Iris pigment epithelial cell (primary cell): ENCODE data around the gene HAUS5.
"Not testable (repeated sequence)": the region's sequence is repeated elsewhere in the genome, so short reads cannot be mapped to it uniquely, and the experiment has no call there.

ENCODE experiments used
- DNase-seq: peaks from one replicate; pipeline ENCODE4 v3.0.0-alpha.2; 2011; ENCODE audit warnings: low read depth

The HAUS5 gene

GRCh38 chr19:35642798-35643254, 30.3 kb downstream of the HAUS5 start:
- no peak for DNase-seq

- DNase-seq, result peak; percentile 76
These were observed 31.0 kb downstream of the HAUS5 start for GRCh38 chr19:35643255-35644205.

GRCh38 chr19:35644206-35644986, 31.9 kb downstream of the HAUS5 start:
- DNase-seq, result peak; percentile 97

GRCh38 chr19:35644987-35645679, 32.6 kb downstream of the HAUS5 start:
- DNase-seq, result peak; percentile 43

GRCh38 chr19:35645680-35646511, 33.4 kb downstream of the HAUS5 start:
- no peak for DNase-seq

- DNase-seq, result peak; percentile 98
These were observed 35.8 kb downstream of the HAUS5 start, which contains the start of gene COX6B1 for GRCh38 chr19:35648017-35648961. Gene COX6B1, plus strand, starts transcription at chr19:35648323. Its CDS starts 2,921 bp downstream, at chr19:35651244.

GRCh38 chr19:35650581-35650980, 38.0 kb downstream of the HAUS5 start:
- DNase-seq, result no peak

GRCh38 chr19:35654828-35655227, 42.3 kb downstream of the HAUS5 start:
- not testable (repeated sequence) for DNase-seq

- DNase-seq, result no peak
These were observed 43.1 kb downstream of the HAUS5 start for GRCh38 chr19:35655600-35655999.

- DNase-seq, result no peak
These were observed 44.2 kb downstream of the HAUS5 start for GRCh38 chr19:35656700-35657099.

- peak; percentile 22 for DNase-seq
These were observed 45.6 kb downstream of the HAUS5 start for GRCh38 chr19:35657904-35658700.

GRCh38 chr19:35661995-35662340, 49.4 kb downstream of the HAUS5 start:
- DNase-seq, result no peak

- no peak for DNase-seq
These were observed 51.4 kb downstream of the HAUS5 start for GRCh38 chr19:35663981-35664380.

- DNase-seq, result no peak
These were observed 52.6 kb downstream of the HAUS5 start for GRCh38 chr19:35665157-35665556.

GRCh38 chr19:35665604-35666003, 53.1 kb downstream of the HAUS5 start:
- DNase-seq, result no peak

- no peak for DNase-seq
These were observed 53.8 kb downstream of the HAUS5 start, which contains the start of gene UPK1A for GRCh38 chr19:35666251-35666913. Gene UPK1A, plus strand, starts transcription at chr19:35666517. Its CDS starts 296 bp downstream, at chr19:35666813.

GRCh38 chr19:35669566-35669965, 57.0 kb downstream of the HAUS5 start:
- DNase-seq, result no peak

GRCh38 chr19:35669974-35670373, 57.4 kb downstream of the HAUS5 start:
- DNase-seq, result no peak

- no peak for DNase-seq
These were observed 58.2 kb downstream of the HAUS5 start for GRCh38 chr19:35670686-35671085.
